ENCODE results near the gene PEAK1.

The PEAK1 gene

DNA sequence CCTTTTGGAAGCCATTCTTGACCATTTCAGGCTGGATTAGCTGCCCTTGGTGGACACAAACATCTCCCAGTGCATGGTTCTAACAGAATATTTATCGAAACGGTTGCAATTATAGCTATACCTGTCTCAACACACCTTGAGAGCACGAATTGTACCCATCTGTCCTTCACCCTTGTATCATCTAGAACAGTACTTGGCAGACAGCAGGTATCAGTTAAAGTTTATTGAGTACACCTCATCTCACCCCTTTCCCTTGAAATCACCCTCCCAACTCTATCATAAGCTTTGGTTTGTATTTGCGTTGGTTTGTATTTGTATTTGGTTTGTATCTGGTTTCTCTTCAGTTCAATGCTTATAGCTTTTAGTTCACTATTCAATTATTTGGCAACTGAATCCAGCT is 361.4 kb downstream of the PEAK1 start:
- TF ChIP-seq, protein P1, sequence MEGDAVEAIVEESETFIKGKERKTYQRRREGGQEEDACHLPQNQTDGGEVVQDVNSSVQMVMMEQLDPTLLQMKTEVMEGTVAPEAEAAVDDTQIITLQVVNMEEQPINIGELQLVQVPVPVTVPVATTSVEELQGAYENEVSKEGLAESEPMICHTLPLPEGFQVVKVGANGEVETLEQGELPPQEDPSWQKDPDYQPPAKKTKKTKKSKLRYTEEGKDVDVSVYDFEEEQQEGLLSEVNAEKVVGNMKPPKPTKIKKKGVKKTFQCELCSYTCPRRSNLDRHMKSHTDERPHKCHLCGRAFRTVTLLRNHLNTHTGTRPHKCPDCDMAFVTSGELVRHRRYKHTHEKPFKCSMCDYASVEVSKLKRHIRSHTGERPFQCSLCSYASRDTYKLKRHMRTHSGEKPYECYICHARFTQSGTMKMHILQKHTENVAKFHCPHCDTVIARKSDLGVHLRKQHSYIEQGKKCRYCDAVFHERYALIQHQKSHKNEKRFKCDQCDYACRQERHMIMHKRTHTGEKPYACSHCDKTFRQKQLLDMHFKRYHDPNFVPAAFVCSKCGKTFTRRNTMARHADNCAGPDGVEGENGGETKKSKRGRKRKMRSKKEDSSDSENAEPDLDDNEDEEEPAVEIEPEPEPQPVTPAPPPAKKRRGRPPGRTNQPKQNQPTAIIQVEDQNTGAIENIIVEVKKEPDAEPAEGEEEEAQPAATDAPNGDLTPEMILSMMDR (conservative IDR thresholded peaks at IDR 0.05; ENCODE audit: low read depth, low read length): no peak
- DNase-seq (ENCODE audit: low read depth): no peak
- no peak overlapping the region for H3K4me3 ChIP-seq (ENCODE audit: low read depth, low read length)

DNA sequence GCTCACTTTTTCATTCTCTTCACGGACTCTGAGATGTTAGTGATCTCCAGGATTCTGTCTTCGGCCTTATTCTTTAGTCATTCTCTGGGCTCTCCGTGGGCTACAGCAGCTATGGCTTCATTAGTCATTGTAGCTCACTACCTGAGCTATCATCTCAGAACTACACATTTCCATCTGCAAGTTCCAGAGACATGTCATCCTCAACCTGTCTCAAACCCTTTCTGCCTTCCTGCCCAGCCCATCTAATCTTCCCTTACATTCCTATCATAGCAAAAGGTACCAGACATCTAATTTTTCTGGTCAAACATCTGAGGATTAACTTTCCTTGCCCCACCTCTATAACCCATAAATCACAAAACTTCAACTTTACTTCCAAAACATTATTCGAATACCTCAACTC is 362.2 kb downstream of the PEAK1 start:
- TF ChIP-seq, protein P1 (conservative IDR thresholded peaks at IDR 0.05; ENCODE audit: low read depth, low read length): no peak
- no peak for DNase-seq (ENCODE audit: low read depth)

DNA sequence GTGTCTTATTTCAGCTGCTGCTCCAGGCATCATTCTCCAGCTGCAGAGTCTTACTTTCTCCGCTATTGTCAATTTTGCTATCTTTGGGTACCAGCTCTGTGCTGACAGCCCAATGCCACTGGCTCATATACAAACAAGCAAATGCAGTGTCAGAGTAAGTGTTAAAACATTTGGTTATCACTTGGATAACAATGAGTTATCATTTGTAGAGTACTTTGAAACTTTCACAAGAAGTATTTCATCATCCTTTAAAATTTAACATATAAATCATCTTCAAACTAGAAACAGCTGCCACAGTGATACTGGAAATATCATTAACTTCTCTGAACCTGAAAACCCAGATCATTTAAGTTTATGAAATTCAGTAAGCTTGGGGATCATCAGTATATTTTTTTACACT is 362.8 kb downstream of the PEAK1 start:
- DNase-seq (ENCODE audit: low read depth): no peak
- H3K4me3 ChIP-seq (ENCODE audit: low read depth, low read length): no peak overlapping the region
- TF ChIP-seq, protein P1 (conservative IDR thresholded peaks at IDR 0.05; ENCODE audit: low read depth, low read length): no peak

More for the DNA sequence above, 362.2 kb downstream of the PEAK1 start:
- H3K4me3 ChIP-seq (ENCODE audit: low read depth, low read length): no peak overlapping the region

DNA sequence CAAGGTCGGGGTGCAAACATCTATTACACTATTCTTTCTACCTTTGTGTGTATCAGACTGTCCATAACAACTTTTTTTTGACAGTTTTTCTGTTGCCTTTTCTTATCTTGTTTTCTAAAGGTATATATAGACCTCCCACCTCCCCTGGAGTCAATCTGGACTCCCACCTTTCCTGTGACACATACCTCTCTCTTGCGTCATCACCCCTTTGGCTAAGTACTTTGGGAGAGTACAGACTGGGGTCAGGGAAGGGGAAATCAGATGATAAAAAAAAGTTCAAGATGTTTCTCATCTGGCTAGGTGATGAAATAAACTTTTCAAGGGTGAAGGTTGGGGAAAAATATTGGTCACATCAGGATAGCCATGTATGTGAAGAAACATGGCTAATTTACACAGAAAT is 366.2 kb downstream of the PEAK1 start:
- TF ChIP-seq, protein P1 (conservative IDR thresholded peaks at IDR 0.05; ENCODE audit: low read depth, low read length): no peak
- DNase-seq (ENCODE audit: low read depth): no peak
- no peak overlapping the region for H3K4me3 ChIP-seq (ENCODE audit: low read depth, low read length)

DNA sequence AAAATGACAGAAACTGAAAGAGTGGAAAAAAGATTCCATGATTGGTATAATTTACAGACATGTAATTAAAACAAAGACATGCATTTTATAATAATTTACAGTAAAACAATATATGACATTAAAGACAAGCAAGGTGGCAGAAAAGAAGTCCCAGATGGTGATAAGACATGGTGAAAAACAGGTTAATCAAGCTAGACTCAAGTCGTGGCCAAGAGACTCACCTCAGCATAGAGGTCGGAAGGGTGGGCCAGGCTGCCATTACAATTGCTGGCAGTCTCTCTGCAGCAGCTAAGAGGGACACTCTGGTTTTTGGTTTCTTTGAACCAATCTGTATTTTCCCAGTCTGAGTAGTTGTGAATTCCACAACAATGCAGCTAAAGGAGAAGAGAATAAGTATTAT is 367.3 kb downstream of the PEAK1 start:
- TF ChIP-seq, protein P1 (conservative IDR thresholded peaks at IDR 0.05; ENCODE audit: low read depth, low read length): no peak
- H3K4me3 ChIP-seq (ENCODE audit: low read depth, low read length): no peak overlapping the region
- DNase-seq (ENCODE audit: low read depth): no peak
